PC-9 (cell line): Measurements from ENCODE around the gene PLEKHH3.

Source experiments
- EZH2 ChIP-seq: fragments of 200-600 bp; sonication (generic); IDR thresholded peaks from 2 replicates; pipeline ENCODE4 v1.8.0; 2017; ENCODE audit warnings: antibody characterized with exemption, low read depth
- TF ChIP-seq, protein P1 (sequence below): fragments of 200-600 bp; sonication (generic); conservative IDR thresholded peaks from 2 replicates; pipeline ENCODE4 v1.6.1; 2017; ENCODE audit warnings: mixed run types, antibody characterized with exemption, mild to moderate bottlenecking, moderate library complexity

DNA sequence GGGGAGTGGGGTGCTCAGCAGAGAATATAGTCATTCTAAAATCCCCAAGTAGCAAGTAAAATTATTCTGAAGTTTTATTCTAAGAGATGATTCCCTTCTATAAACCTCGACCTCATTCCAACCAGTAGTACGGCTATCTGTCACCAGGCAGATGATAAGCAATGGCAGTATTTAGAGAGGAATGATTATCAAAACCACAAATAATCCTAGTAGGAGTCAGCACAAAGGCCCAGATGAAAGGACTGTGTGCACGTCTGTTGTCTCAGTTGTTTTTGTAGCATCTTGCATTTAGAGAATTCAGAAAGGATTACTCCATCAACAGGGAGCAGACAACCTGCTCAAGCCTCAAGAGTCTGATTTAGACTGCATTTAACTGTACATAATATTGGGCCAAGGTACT is 46.8 kb upstream of the PLEKHH3 start:
- TF ChIP-seq, protein P1, sequence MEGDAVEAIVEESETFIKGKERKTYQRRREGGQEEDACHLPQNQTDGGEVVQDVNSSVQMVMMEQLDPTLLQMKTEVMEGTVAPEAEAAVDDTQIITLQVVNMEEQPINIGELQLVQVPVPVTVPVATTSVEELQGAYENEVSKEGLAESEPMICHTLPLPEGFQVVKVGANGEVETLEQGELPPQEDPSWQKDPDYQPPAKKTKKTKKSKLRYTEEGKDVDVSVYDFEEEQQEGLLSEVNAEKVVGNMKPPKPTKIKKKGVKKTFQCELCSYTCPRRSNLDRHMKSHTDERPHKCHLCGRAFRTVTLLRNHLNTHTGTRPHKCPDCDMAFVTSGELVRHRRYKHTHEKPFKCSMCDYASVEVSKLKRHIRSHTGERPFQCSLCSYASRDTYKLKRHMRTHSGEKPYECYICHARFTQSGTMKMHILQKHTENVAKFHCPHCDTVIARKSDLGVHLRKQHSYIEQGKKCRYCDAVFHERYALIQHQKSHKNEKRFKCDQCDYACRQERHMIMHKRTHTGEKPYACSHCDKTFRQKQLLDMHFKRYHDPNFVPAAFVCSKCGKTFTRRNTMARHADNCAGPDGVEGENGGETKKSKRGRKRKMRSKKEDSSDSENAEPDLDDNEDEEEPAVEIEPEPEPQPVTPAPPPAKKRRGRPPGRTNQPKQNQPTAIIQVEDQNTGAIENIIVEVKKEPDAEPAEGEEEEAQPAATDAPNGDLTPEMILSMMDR = no peak
- TF ChIP-seq EZH2 = no peak
